Measurements from ENCODE around the gene SLX4IP.
"Not testable (repeated sequence)": the region's sequence is repeated elsewhere in the genome, so short reads cannot be mapped to it uniquely, and the experiment has no call there.

The SLX4IP gene

GRCh38 chr20:10611357-10611756, 176.3 kb downstream of the SLX4IP start:
- H3K4me3 ChIP-seq (ENCODE audit: low read depth, low read length) = no peak overlapping the region
- peak; percentile 62 for DNase-seq (ENCODE audit: low read depth)
- TF ChIP-seq CTCF (IDR thresholded peaks at IDR 0.05; ENCODE audit: insufficient read depth, low read depth, low read length, missing control alignments) = peak; percentile 54

- DNase-seq (ENCODE audit: low read depth); H3K4me3 ChIP-seq (ENCODE audit: low read depth, low read length): not testable (repeated sequence)
These were observed 178.3 kb downstream of the SLX4IP start for GRCh38 chr20:10613426-10613825.

GRCh38 chr20:10613911-10614310, 178.8 kb downstream of the SLX4IP start:
- DNase-seq (ENCODE audit: low read depth) = no peak
- no peak for TF ChIP-seq CTCF (IDR thresholded peaks at IDR 0.05; ENCODE audit: insufficient read depth, low read depth, low read length, missing control alignments)
- H3K4me3 ChIP-seq (ENCODE audit: low read depth, low read length) = no peak overlapping the region

- no peak for TF ChIP-seq CTCF (IDR thresholded peaks at IDR 0.05; ENCODE audit: insufficient read depth, low read depth, low read length, missing control alignments)
- no peak for DNase-seq (ENCODE audit: low read depth)
- no peak overlapping the region for H3K4me3 ChIP-seq (ENCODE audit: low read depth, low read length)
These were observed 181.1 kb downstream of the SLX4IP start for GRCh38 chr20:10616212-10616611.

GRCh38 chr20:10617549-10618133, 182.5 kb downstream of the SLX4IP start:
- not testable (repeated sequence) for DNase-seq (ENCODE audit: low read depth); H3K4me3 ChIP-seq (ENCODE audit: low read depth, low read length)

GRCh38 chr20:10618611-10619245, 183.6 kb downstream of the SLX4IP start:
- no peak overlapping the region for H3K4me3 ChIP-seq (ENCODE audit: low read depth, low read length)
- DNase-seq (ENCODE audit: low read depth) = no peak
- TF ChIP-seq CTCF (IDR thresholded peaks at IDR 0.05; ENCODE audit: insufficient read depth, low read depth, low read length, missing control alignments) = no peak

GRCh38 chr20:10619427-10619826, 184.3 kb downstream of the SLX4IP start:
- DNase-seq (ENCODE audit: low read depth) = no peak
- no peak for TF ChIP-seq CTCF (IDR thresholded peaks at IDR 0.05; ENCODE audit: insufficient read depth, low read depth, low read length, missing control alignments)
- H3K4me3 ChIP-seq (ENCODE audit: low read depth, low read length) = no peak overlapping the region

GRCh38 chr20:10621149-10621548, 186.0 kb downstream of the SLX4IP start:
- no peak for DNase-seq (ENCODE audit: low read depth)
- no peak for TF ChIP-seq CTCF (IDR thresholded peaks at IDR 0.05; ENCODE audit: insufficient read depth, low read depth, low read length, missing control alignments)
- H3K4me3 ChIP-seq (ENCODE audit: low read depth, low read length) = no peak overlapping the region

Measured in GM12865 (cell line).